ENCODE measurements around the gene SH3BP5L.

GRCh38 chr1:248848602-248849001, 22.9 kb upstream of the SH3BP5L start:
- TF ChIP-seq POLR2A (IDR thresholded peaks at IDR 0.05): no peak
- no peak for TF ChIP-seq CTCF (IDR thresholded peaks at IDR 0.05)
